PC-9 (cell line): ENCODE measurements around the gene SMAD6.

ENCODE experiments used
- EZH2 ChIP-seq: fragments of 200-600 bp; sonication (generic); IDR thresholded peaks from 2 replicates; pipeline ENCODE4 v1.8.0; 2017; ENCODE audit warnings: antibody characterized with exemption, low read depth
- TF ChIP-seq, protein P1 (sequence below): fragments of 200-600 bp; sonication (generic); conservative IDR thresholded peaks from 2 replicates; pipeline ENCODE4 v1.6.1; 2017; ENCODE audit warnings: mixed run types, antibody characterized with exemption, mild to moderate bottlenecking, moderate library complexity

DNA sequence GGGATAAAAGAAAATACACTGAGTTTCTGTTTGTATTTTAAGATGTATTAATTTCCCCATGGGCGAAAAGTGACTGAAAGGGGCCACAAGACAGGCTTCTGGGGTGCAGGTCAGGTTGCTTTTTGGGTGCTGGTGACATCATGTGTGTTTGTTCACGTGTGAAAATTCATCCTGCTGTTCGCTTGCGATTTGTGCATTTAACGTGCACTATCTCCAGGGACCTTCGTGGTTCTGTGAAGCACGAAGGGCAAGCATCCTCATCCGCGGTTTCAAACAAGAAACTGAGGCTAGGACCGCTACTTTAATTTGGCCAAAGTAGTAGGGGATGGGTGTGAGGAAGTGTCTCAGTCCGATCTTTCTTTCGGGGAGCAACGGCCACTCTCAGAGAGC, 1.6 kb upstream of the SMAD6 start:
- TF ChIP-seq, protein P1, sequence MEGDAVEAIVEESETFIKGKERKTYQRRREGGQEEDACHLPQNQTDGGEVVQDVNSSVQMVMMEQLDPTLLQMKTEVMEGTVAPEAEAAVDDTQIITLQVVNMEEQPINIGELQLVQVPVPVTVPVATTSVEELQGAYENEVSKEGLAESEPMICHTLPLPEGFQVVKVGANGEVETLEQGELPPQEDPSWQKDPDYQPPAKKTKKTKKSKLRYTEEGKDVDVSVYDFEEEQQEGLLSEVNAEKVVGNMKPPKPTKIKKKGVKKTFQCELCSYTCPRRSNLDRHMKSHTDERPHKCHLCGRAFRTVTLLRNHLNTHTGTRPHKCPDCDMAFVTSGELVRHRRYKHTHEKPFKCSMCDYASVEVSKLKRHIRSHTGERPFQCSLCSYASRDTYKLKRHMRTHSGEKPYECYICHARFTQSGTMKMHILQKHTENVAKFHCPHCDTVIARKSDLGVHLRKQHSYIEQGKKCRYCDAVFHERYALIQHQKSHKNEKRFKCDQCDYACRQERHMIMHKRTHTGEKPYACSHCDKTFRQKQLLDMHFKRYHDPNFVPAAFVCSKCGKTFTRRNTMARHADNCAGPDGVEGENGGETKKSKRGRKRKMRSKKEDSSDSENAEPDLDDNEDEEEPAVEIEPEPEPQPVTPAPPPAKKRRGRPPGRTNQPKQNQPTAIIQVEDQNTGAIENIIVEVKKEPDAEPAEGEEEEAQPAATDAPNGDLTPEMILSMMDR = no peak
- no peak for TF ChIP-seq EZH2
